ENCODE measurements around the gene TAF1.
"Not testable (repeated sequence)": the region's sequence is repeated elsewhere in the genome, so short reads cannot be mapped to it uniquely, and the experiment has no call there.

TAF1 gene

GRCh38 chrX:71420686-71421085, 54.5 kb downstream of the TAF1 start:
- no peak for DNase-seq (ENCODE audit: low spot score)

DNA sequence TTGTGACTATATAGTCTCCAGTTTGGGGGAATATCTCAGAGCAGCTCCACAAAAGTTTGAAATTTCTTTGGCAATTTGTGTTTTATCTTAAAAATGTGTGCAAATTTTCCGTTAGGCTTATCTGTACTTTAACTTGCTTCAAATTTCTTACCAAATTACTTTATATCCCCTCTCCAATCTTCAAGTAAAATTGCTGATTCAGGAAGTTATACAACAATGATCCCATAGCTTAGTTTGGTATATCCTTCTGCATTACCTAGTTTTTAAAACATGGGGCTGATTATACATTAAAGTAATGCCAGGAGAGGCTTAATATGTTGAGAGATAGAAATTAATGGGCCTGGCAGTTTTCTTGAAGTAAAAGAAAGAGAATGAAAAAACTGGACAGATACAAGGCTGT, 66.6 kb downstream of the TAF1 start:
- DNase-seq (ENCODE audit: low spot score) = no peak

GRCh38 chrX:71438750-71439149, 72.6 kb downstream of the TAF1 start:
- peak; percentile 28 for DNase-seq (ENCODE audit: low spot score)

GRCh38 chrX:71439420-71439819, 73.3 kb downstream of the TAF1 start:
- DNase-seq (ENCODE audit: low spot score) = no peak

GRCh38 chrX:71439896-71440295, 73.7 kb downstream of the TAF1 start:
- peak; percentile 30 for DNase-seq (ENCODE audit: low spot score)

- no peak for DNase-seq (ENCODE audit: low spot score)
Measured at GRCh38 chrX:71440401-71440800, 74.2 kb downstream of the TAF1 start.

DNA sequence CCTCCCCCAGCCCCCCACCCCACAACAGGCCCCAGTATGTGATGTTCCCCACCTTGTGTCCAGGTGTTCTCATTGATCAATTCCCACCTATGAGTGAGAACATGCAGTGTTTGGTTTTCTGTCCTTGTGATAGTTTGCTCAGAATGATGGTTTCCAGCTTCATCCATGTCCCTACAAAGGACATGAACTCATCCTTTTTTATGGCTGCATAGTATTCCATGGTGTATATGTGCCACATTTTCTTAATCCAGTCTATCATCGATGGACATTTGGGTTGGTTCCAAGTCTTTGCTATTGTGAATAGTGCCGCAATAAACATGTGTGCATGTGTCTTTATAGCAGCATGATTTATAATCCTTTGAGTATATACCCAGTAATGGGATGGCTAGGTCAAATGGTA, 75.7 kb downstream of the TAF1 start:
- DNase-seq (ENCODE audit: low spot score) = not testable (repeated sequence)

GRCh38 chrX:71450433-71451106, 84.4 kb downstream of the TAF1 start:
- DNase-seq (ENCODE audit: low spot score) = no peak

DNA sequence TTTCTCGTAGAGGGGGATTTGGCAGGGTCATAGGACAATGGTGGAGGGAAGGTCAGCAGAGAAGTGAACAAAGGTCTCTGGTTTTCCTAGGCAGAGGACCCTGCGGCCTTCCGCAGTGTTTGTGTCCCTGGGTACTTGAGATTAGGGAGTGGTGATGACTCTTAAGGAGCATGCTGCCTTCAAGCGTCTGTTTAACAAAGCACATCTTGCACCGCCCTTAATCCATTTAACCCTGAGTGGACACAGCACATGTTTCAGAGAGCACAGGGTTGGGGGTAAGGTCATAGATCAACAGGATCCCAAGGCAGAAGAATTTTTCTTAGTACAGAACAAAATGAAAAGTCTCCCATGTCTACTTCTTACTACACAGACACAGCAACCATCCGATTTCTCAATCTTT, 85.4 kb downstream of the TAF1 start:
- not testable (repeated sequence) for DNase-seq (ENCODE audit: low spot score)

GRCh38 chrX:71453056-71453455, 86.9 kb downstream of the TAF1 start:
- no peak for DNase-seq (ENCODE audit: low spot score)

GRCh38 chrX:71454222-71454621, 88.1 kb downstream of the TAF1 start:
- no peak for DNase-seq (ENCODE audit: low spot score)

DNA sequence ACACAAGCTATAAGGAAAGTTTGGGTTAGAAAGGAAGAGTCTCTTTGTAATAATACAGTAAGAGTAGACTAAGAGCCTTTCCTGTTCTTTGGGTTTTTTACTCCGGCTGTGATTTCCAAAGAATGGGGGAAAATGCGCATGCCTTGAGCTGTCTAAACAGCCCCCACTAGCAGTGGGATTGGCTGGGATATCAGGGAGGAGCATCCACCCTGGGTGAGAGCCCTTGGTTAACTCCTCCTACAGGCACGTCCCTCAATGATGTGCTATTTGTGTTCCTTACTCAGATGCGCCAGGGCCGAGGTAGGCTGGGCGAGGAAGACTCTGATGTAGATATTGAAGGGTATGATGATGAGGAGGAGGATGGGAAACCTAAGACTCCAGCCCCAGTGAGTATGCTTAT, 92.7 kb downstream of the TAF1 start:
- no peak for DNase-seq (ENCODE audit: low spot score)

GRCh38 chrX:71464968-71465367, 98.8 kb downstream of the TAF1 start:
- no peak for DNase-seq (ENCODE audit: low spot score)

DNA sequence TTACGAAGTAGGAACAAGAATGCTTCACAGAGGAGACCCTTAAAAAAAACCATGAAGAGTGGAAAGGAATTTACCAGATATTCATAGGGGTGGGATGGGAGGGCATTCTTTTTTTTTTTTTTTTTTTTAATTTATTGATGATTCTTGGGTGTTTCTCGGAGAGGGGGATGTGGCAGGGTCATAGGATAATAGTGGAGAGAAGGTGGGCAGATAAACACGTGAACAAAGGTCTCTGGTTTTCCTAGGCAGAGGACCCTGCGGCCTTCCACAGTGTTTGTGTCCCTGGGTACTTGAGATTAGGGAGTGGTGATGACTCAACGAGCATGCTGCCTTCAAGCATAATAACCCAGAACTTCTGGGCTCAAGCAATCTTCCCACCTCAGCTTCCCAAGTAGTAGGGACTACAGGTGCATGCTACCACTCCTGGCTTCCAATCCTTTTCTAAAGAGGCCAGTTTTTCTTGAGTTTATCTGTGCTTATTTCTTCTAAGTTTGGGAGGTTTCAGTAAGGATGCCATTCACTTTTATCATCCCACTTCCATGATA, 100.9 kb downstream of the TAF1 start:
- DNase-seq (ENCODE audit: low spot score) = no peak

DNA sequence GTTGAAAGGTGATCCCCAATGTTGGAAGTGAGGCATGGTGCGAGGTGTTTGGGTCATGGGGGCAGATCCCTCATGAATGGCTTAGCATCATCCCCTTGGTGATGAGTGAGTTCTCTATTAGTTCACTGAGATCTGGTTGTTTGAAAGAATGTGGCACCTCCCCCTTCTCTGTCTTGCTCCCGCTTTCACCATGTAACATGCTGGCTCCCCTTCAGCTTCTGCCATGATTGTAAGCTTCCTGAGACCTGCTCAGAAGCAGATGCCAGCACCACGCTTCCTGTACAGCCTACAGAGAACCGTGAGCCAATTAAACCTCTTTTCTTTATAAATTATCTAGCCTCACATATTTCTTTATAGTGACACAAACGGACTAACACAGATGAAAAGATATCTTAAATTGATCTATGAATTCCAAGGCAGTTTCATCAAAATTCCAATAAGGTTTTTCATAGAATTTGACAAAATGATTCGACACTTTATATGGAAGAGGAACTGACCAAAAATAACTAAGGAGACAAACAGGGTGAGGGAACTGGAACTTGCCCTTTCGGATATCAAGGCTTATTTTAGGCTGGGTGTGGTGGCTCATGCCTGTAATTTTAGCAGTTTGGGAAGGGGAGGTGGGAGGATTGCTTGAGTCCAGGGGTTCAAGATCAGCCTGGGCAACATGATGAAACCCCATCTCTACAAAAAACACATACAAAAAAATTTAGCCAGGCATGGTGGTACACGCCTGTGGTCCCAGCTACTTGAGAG, 109.8 kb downstream of the TAF1 start:
- DNase-seq (ENCODE audit: low spot score) = no peak

- DNase-seq (ENCODE audit: low spot score) = no peak
Measured at GRCh38 chrX:71482228-71482958, 116.2 kb downstream of the TAF1 start.

GRCh38 chrX:71487814-71488213, 121.7 kb downstream of the TAF1 start:
- DNase-seq (ENCODE audit: low spot score) = no peak

DNA sequence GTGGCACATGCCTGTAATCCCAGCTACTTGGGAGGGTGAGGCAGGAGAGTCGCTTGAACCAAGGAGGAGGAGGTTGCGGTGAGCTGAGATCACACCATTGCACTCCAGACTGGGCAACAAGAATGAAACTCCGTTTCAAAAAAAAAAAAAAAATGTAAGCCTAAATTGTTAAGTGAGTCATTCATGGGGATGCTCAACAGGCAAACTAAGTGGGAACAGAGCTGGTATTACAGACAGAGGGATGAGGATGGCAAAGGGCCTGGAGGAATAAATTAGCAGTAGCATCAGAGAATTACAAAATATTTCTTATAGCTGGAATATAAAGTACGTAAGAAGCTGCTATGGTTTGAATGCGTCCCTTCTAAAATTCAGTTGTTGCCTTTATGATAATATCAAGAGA, 123.4 kb downstream of the TAF1 start:
- no peak for DNase-seq (ENCODE audit: low spot score)

GRCh38 chrX:71492231-71493065, 126.3 kb downstream of the TAF1 start:
- no peak for DNase-seq (ENCODE audit: low spot score)

DNA sequence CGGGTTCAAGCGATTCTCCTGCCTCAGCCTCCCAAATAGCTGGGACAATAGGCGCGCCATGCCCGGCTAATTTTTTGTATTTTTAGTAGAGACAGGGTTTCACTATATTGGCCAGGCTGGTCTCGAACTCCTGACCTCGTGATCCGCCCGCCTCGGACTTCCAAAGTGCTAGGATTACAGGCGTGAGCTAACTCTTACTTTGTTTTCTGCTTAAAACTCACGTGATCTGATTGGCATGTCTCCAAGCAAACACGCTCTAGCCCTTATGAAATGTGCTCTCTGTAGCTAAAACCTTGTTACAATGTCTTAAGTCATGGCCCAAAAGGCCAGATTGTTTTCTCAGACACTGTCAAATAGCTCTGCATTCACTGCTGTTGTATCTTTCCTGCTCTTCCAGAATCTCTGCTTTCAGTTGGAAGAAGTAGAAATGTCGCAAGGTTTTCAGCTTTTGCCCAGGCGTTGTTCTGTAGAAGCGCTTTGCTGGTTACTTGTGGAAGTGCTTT, 127.0 kb downstream of the TAF1 start:
- no peak for DNase-seq (ENCODE audit: low spot score)

DNA sequence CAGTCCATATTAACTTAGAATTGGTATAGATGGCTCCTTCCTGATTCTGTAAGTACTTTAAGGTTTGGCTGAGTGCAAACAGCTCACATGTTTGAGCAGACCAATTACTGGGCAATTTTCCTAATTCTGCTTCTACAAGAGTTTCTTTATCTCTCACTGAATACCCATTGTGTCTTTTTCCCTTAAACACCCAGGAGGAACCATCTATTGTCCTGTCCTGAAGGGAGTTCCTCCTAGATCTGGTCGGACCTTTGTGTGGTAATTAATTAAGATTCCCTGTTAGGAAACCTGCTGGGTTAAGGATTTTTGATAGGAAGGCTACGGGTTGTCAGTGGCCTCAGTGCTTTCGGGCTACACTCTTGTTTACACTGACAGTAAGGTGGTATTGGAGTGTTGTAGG, 129.8 kb downstream of the TAF1 start:
- not testable (repeated sequence) for DNase-seq (ENCODE audit: low spot score)

DNA sequence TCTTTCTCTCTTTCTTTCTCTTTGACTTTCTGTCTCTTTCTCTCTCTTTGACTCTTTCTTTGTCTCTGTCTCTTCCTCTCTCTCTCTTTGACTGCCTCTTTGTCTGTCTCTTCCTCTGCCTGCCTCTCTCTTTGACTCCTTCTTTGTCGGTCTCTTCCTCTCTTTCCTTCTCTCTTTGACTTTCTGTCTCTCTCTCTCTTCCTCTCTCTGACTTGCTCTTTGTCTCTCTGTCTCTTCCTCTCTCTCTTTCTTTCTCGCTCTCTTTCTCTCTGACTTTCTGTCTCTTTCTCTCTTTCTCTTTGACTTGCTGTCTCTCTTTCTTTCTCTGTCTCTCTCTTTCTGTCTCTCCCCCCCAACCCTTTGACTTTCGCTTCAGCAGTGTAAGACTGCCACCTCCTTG, 130.3 kb downstream of the TAF1 start:
- no peak for DNase-seq (ENCODE audit: low spot score)
